OCI-LY1 (cell line): ENCODE results near the gene DIAPH3.

Source experiments
- H2AFZ ChIP-seq: fragments of 200-600 bp; sonication (generic), shearing (Covaris generic); 2 replicates; pipeline ENCODE4 v1.6.0; 2014; ENCODE audit warnings: antibody characterized with exemption, mild to moderate bottlenecking, low read length
- H3F3A ChIP-seq: fragments of 200-600 bp; sonication (generic), shearing (Covaris generic); 2 replicates; pipeline ENCODE4 v1.6.0; 2014; ENCODE audit warnings: mild to moderate bottlenecking, antibody characterized with exemption, low read length, moderate library complexity; ENCODE audit not compliant: insufficient read depth
- H3K27ac ChIP-seq: fragments of 200-600 bp; sonication (generic); 2 replicates; pipeline ENCODE4 v1.5.1; 2014; ENCODE audit warnings: low read length, mixed run types, mild to moderate bottlenecking, low read depth; ENCODE audit not compliant: poor library complexity, severe bottlenecking
- H3K27me3 ChIP-seq: fragments of 200-600 bp; sonication (generic); 2 replicates; pipeline ENCODE4 v1.6.0; 2014; ENCODE audit warnings: antibody characterized with exemption, mild to moderate bottlenecking, low read length, moderate library complexity; ENCODE audit not compliant: insufficient read depth
- H3K36me3 ChIP-seq: fragments of 200-600 bp; sonication (generic); 2 replicates; pipeline ENCODE4 v1.6.1; 2014; ENCODE audit warnings: mild to moderate bottlenecking, antibody characterized with exemption, low read length, moderate library complexity, mixed read lengths; ENCODE audit not compliant: insufficient read depth
- H3K4me1 ChIP-seq: fragments of 200-600 bp; sonication (generic); 2 replicates; pipeline ENCODE4 v1.5.1; 2014; ENCODE audit warnings: mild to moderate bottlenecking, low read length, moderate library complexity; ENCODE audit not compliant: insufficient read depth, severe bottlenecking
- H3K4me2 ChIP-seq: fragments of 200-600 bp; sonication (generic), shearing (Covaris generic); 2 replicates; pipeline ENCODE4 v1.6.1; 2014; ENCODE audit warnings: low read length
- H3K4me3 ChIP-seq: fragments of 200-600 bp; sonication (generic); 2 replicates; pipeline ENCODE4 v1.5.1; 2014; ENCODE audit warnings: low read length, low read depth, mild to moderate bottlenecking, mixed read lengths; ENCODE audit not compliant: poor library complexity, severe bottlenecking
- H3K79me2 ChIP-seq: fragments of 200-600 bp; shearing (Covaris generic); 2 replicates; pipeline ENCODE4 v1.6.1; 2016; ENCODE audit warnings: mixed run types, low read length, mixed read lengths; ENCODE audit not compliant: insufficient read depth
- H3K9ac ChIP-seq: fragments of 200-600 bp; sonication (generic), shearing (Covaris generic); 2 replicates; pipeline ENCODE4 v1.6.1; 2014; ENCODE audit warnings: mild to moderate bottlenecking, low read length, mixed read lengths
- H3K9me2 ChIP-seq: fragments of 200-600 bp; sonication (generic), shearing (Covaris generic); 2 replicates; pipeline ENCODE4 v1.6.1; 2014; ENCODE audit warnings: low read depth, mild to moderate bottlenecking, low read length, mixed read lengths
- H3K9me3 ChIP-seq: fragments of 200-600 bp; shearing (Covaris generic); 2 replicates; pipeline ENCODE4 v1.6.1; 2014; ENCODE audit warnings: low read length, mixed read lengths
- H4K20me1 ChIP-seq: fragments of 200-600 bp; sonication (generic), shearing (Covaris generic); 2 replicates; pipeline ENCODE4 v1.6.0; 2016; ENCODE audit warnings: mild to moderate bottlenecking, low read length; ENCODE audit not compliant: insufficient read depth
- CTCF ChIP-seq: fragments of 200-600 bp; sonication (generic), shearing (Covaris generic); IDR thresholded peaks from 2 replicates; pipeline ENCODE4 v1.5.1; 2017; ENCODE audit warnings: mild to moderate bottlenecking, antibody characterized with exemption, low read length, moderate library complexity, mixed read lengths
- EZH2 ChIP-seq: fragments of 200-600 bp; sonication (generic), shearing (Covaris generic); IDR thresholded peaks from 2 replicates; pipeline ENCODE4 v1.8.0; 2017; ENCODE audit warnings: borderline replicate concordance, mixed run types, mild to moderate bottlenecking, antibody characterized with exemption, low read length, moderate library complexity, mixed read lengths

The DIAPH3 gene

GRCh38 chr13:59946944-59947343, 216.8 kb downstream of the DIAPH3 start:
- H2AFZ ChIP-seq, result no peak overlapping the region
- H3F3A ChIP-seq, result no peaks in the 10 kb centered on the region
- H3K36me3 ChIP-seq, result no peaks in the 10 kb centered on the region
- no peak overlapping the region for H3K9ac ChIP-seq
- no peaks in the 10 kb centered on the region for H3K9me3 ChIP-seq
- no peaks in the 10 kb centered on the region for H3K27me3 ChIP-seq
- no peak overlapping the region for H3K4me2 ChIP-seq
- no peak overlapping the region for H3K27ac ChIP-seq
- no peaks in the 10 kb centered on the region for H3K9me2 ChIP-seq
- H3K79me2 ChIP-seq, result no peaks in the 10 kb centered on the region
- TF ChIP-seq EZH2 (no peak), CTCF (no peak)
- no peaks in the 10 kb centered on the region for H3K4me1 ChIP-seq
- no peak overlapping the region for H3K4me3 ChIP-seq
- H4K20me1 ChIP-seq, result no peaks in the 10 kb centered on the region

GRCh38 chr13:59931621-59932020, 232.1 kb downstream of the DIAPH3 start:
- H4K20me1 ChIP-seq, result no peaks in the 10 kb centered on the region
- H3K79me2 ChIP-seq, result no peaks in the 10 kb centered on the region
- H3K9me2 ChIP-seq, result no peaks in the 10 kb centered on the region
- no peak overlapping the region for H2AFZ ChIP-seq
- H3K9ac ChIP-seq, result no peak overlapping the region
- TF ChIP-seq CTCF (no peak), EZH2 (no peak)
- H3K27ac ChIP-seq, result no peak overlapping the region
- H3K4me1 ChIP-seq, result no peaks in the 10 kb centered on the region
- H3F3A ChIP-seq, result no peaks in the 10 kb centered on the region
- H3K4me3 ChIP-seq, result no peak overlapping the region
- H3K4me2 ChIP-seq, result no peak overlapping the region
- peaks cover 3% of the 10 kb centered on the region; the same call in 1 of the 2 replicates for H3K9me3 ChIP-seq
- no peaks in the 10 kb centered on the region for H3K27me3 ChIP-seq
- H3K36me3 ChIP-seq, result peaks cover 6% of the 10 kb centered on the region; the same call in 1 of the 2 replicates

- Histone ChIP-seq H3K79me2 (no peaks in the 10 kb centered on the region), H3K4me2 (no peak overlapping the region), H3K36me3 (peaks cover 12% of the 10 kb centered on the region; the same call in 1 of the 2 replicates)
Observed at GRCh38 chr13:59924256-59924655, 239.5 kb downstream of the DIAPH3 start.

More at GRCh38 chr13:59924256-59924655, 239.5 kb downstream of the DIAPH3 start:
- no peaks in the 10 kb centered on the region for H4K20me1 ChIP-seq
- no peak overlapping the region for H2AFZ ChIP-seq
- H3K9ac ChIP-seq, result no peak overlapping the region
- peaks cover 3% of the 10 kb centered on the region; the same call in 1 of the 2 replicates for H3K9me3 ChIP-seq
- no peak overlapping the region for H3K27ac ChIP-seq
- no peaks in the 10 kb centered on the region for H3K27me3 ChIP-seq
- no peaks in the 10 kb centered on the region for H3F3A ChIP-seq
- TF ChIP-seq EZH2 (no peak), CTCF (no peak)
- no peak overlapping the region for H3K4me3 ChIP-seq
- H3K9me2 ChIP-seq, result no peaks in the 10 kb centered on the region
- H3K4me1 ChIP-seq, result no peaks in the 10 kb centered on the region
